Parathyroid adenoma (tissue), 2 donors: ENCODE measurements around the gene PARD3B.

Source experiments
- H2AFZ ChIP-seq: fragments of 300-600 bp; sonication (generic); one replicate; pipeline ENCODE4 v1.7.0; 2017; ENCODE audit warnings: antibody characterized with exemption, mild to moderate bottlenecking
- H3K27ac ChIP-seq: fragments of 300-600 bp; sonication (generic); one replicate; pipeline ENCODE4 v1.7.0; 2017
- H3K27me3 ChIP-seq: fragments of 300-600 bp; sonication (generic); one replicate; pipeline ENCODE4 v1.7.0; 2017; ENCODE audit warnings: low read length; ENCODE audit not compliant: control insufficient read depth, insufficient read depth
- H3K36me3 ChIP-seq: fragments of 300-600 bp; sonication (generic); one replicate; pipeline ENCODE4 v1.7.0; 2017; ENCODE audit warnings: low read length; ENCODE audit not compliant: control insufficient read depth, insufficient read depth
- H3K4me1 ChIP-seq: fragments of 300-600 bp; sonication (generic); one replicate; pipeline ENCODE4 v1.7.0; 2017; ENCODE audit warnings: control low read depth
- H3K4me2 ChIP-seq: fragments of 300-600 bp; sonication (generic); one replicate; pipeline ENCODE4 v1.7.0; 2017; ENCODE audit warnings: low read length
- H3K4me3 ChIP-seq: fragments of 300-600 bp; sonication (generic); one replicate; pipeline ENCODE4 v1.7.0; 2017; ENCODE audit warnings: low read depth, low read length
- H3K79me2 ChIP-seq: fragments of 300-600 bp; sonication (generic); one replicate; pipeline ENCODE4 v1.7.0; 2017; ENCODE audit warnings: control low read depth
- H3K9ac ChIP-seq: fragments of 300-600 bp; sonication (generic); one replicate; pipeline ENCODE4 v1.7.0; 2017; ENCODE audit warnings: mild to moderate bottlenecking
- H3K9me3 ChIP-seq: fragments of 300-600 bp; sonication (generic); one replicate; pipeline ENCODE4 v1.7.0; 2017; ENCODE audit warnings: low read length; ENCODE audit not compliant: control insufficient read depth
- CTCF ChIP-seq: fragments of 300-600 bp; sonication (generic); IDR thresholded peaks from one replicate; pipeline ENCODE4 v1.7.0; 2017; ENCODE audit warnings: antibody characterized with exemption, mild to moderate bottlenecking
- donor health status: primary hyperparathyroidism.

PARD3B gene

DNA sequence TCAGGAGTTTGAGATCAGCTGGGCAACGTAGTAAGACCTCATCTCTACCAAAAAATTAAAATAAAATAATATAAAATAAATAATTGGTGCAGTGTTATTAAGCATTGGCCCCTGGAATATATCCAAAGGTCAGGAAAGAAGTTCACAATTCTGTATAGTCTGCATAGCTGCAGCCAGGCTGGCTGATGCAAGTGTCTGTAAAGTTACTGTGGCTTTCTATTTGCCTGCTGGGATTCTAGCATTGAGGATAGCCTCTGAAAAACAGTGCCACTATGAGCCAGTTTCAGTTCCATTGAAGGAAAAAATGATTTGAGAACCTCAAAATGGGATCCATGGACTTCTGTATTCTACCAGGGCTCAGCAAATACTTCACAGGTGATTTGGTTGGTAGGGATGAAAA lies 208.6 kb downstream of the PARD3B start:
- H3K36me3 ChIP-seq: no peaks in the 10 kb centered on the region
- H3K9ac ChIP-seq: no peak overlapping the region
- H3K4me1 ChIP-seq: no peaks in the 10 kb centered on the region
- H3K4me2 ChIP-seq: no peak overlapping the region
- no peak overlapping the region for H2AFZ ChIP-seq
- H3K27me3 ChIP-seq: no peaks in the 10 kb centered on the region
- no peak for TF ChIP-seq CTCF
- H3K9me3 ChIP-seq: no peaks in the 10 kb centered on the region
- no peak overlapping the region for H3K27ac ChIP-seq
- H3K4me3 ChIP-seq: no peak overlapping the region
- peaks cover 5% of the 10 kb centered on the region for H3K79me2 ChIP-seq

DNA sequence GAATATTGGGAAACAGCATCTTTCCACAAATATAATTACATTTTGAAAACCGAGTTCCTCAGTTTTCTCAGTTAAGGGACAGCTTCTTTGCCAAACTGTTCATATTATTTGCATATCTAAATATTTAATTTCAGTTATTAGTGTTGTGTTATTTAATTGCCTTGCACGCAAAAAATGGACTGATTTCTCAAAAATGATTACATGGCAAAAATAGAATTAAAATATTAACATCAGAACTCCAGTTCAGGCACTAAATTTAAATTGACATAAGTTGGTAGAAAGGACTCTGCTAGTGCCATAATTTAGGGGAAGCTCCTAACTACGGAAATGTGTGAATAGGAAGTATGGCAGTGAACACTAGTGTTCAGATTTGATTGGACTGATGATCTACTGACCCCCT lies 209.6 kb downstream of the PARD3B start:
- Histone ChIP-seq H3K9me3 (no peaks in the 10 kb centered on the region), H3K4me2 (no peak overlapping the region), H3K9ac (no peak overlapping the region), H3K27ac (no peak overlapping the region), H3K79me2 (peaks cover 5% of the 10 kb centered on the region), H3K27me3 (no peaks in the 10 kb centered on the region), H2AFZ (no peak overlapping the region), H3K36me3 (no peaks in the 10 kb centered on the region), H3K4me3 (no peak overlapping the region), H3K4me1 (no peaks in the 10 kb centered on the region)
- no peak for TF ChIP-seq CTCF

DNA sequence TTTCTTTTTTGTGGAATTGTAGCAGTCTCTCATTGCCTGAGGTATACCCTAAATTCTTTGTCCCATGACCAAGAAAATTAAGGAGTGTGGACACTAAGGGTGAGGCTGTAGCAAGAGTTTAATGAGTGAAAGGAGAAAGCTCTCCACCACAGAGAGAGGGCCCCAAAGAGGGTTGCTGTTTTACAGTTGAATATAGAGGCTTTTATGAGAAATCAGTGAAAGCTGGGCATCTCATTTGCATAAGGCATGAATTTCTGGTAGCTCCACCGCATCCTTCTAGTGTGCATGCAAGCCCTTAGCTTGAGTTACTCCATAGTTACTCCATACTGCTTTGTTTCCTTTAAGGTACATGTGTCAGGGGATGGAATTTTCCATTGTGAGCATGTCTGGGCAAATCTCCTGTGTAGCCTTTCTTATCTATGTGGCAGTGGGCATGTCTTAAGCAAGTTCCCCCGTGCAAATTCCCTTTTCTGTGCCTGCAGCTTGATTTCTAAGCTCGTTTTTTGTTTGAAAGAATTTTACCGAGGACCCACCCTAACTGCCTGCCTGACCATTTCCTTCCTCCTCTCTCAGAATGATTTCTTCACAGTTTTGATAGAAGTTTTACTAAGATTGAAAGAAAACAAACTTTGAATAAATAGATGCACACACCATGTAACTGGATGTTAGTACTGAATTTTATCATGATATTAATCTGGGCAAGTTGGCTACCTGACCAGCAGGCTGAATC lies 218.9 kb downstream of the PARD3B start:
- Histone ChIP-seq H3K4me3 (no peak overlapping the region), H3K27me3 (no peaks in the 10 kb centered on the region), H3K36me3 (no peaks in the 10 kb centered on the region)

GRCh38 chr2:204770735-204771134 lies 225.5 kb downstream of the PARD3B start:
- Histone ChIP-seq H3K4me2 (no peak overlapping the region), H2AFZ (no peak overlapping the region), H3K27ac (no peak overlapping the region), H3K4me1 (peaks cover 6% of the 10 kb centered on the region), H3K9ac (no peak overlapping the region), H3K9me3 (no peaks in the 10 kb centered on the region), H3K79me2 (peaks cover 23% of the 10 kb centered on the region), H3K27me3 (no peaks in the 10 kb centered on the region), H3K4me3 (no peak overlapping the region), H3K36me3 (no peaks in the 10 kb centered on the region)
- TF ChIP-seq CTCF: no peak

More for the DNA sequence above, 218.9 kb downstream of the PARD3B start:
- Histone ChIP-seq H3K27ac (no peak overlapping the region), H3K4me1 (no peaks in the 10 kb centered on the region), H2AFZ (no peak overlapping the region), H3K9me3 (peaks cover 5% of the 10 kb centered on the region), H3K4me2 (no peak overlapping the region), H3K9ac (no peak overlapping the region), H3K79me2 (peaks cover 10% of the 10 kb centered on the region)
- no peak for TF ChIP-seq CTCF

GRCh38 chr2:204771721-204772120 lies 226.4 kb downstream of the PARD3B start:
- Histone ChIP-seq H3K36me3 (no peaks in the 10 kb centered on the region), H3K4me2 (no peak overlapping the region), H3K79me2 (peaks cover 23% of the 10 kb centered on the region), H3K9me3 (no peaks in the 10 kb centered on the region), H2AFZ (no peak overlapping the region), H3K4me1 (peaks cover 6% of the 10 kb centered on the region), H3K27ac (no peak overlapping the region), H3K4me3 (no peak overlapping the region), H3K27me3 (no peaks in the 10 kb centered on the region), H3K9ac (no peak overlapping the region)
- no peak for TF ChIP-seq CTCF
